Epithelial cell of prostate (primary cell): Measurements from ENCODE around the gene SNRNP70.
A peak's percentile ranks its signal among the peaks of the same experiment; 100 is the strongest.
"Not testable (repeated sequence)": the region's sequence is repeated elsewhere in the genome, so short reads cannot be mapped to it uniquely, and the experiment has no call there.

Experiments
- DNase-seq: peaks from one replicate; pipeline ENCODE4 v3.0.0-alpha.2; 2011; ENCODE audit warnings: low read depth, low spot score
- H3K27ac ChIP-seq: fragments of 450-650 bp; 2 replicates; pipeline ENCODE4 v1.5.1; 2017; ENCODE audit warnings: mild to moderate bottlenecking

SNRNP70 gene

GRCh38 chr19:49140951-49141350, 55.7 kb downstream of the SNRNP70 start:
- no peak overlapping the region for H3K27ac ChIP-seq
- no peak for DNase-seq

- no peak for DNase-seq
- no peak overlapping the region for H3K27ac ChIP-seq
Observed at GRCh38 chr19:49141352-49141751, 56.1 kb downstream of the SNRNP70 start.

GRCh38 chr19:49142866-49143335, 57.6 kb downstream of the SNRNP70 start:
- no peak overlapping the region for H3K27ac ChIP-seq
- no peak for DNase-seq

- no peak overlapping the region for H3K27ac ChIP-seq
Observed at GRCh38 chr19:49145573-49146407, 60.5 kb downstream of the SNRNP70 start.

GRCh38 chr19:49146408-49146770, 61.1 kb downstream of the SNRNP70 start:
- DNase-seq, H3K27ac ChIP-seq: not testable (repeated sequence)

More at GRCh38 chr19:49145573-49146407, 60.5 kb downstream of the SNRNP70 start:
- no peak for DNase-seq

- DNase-seq, result no peak
Observed at GRCh38 chr19:49148044-49148682, 62.9 kb downstream of the SNRNP70 start.

GRCh38 chr19:49148784-49149651, 63.8 kb downstream of the SNRNP70 start:
- H3K27ac ChIP-seq, result peak overlapping the region; percentile 31
- no peak for DNase-seq

More at GRCh38 chr19:49148044-49148682, 62.9 kb downstream of the SNRNP70 start:
- no peak overlapping the region for H3K27ac ChIP-seq

- H3K27ac ChIP-seq, result peak overlapping the region; percentile 31
- DNase-seq, result no peak
Observed at GRCh38 chr19:49149652-49150105, 64.4 kb downstream of the SNRNP70 start.

- peak overlapping the region; percentile 31 for H3K27ac ChIP-seq
Observed at GRCh38 chr19:49150106-49150943, 65.1 kb downstream of the SNRNP70 start.

GRCh38 chr19:49150944-49151243, 65.6 kb downstream of the SNRNP70 start:
- H3K27ac ChIP-seq, result no peak overlapping the region

More at GRCh38 chr19:49150106-49150943, 65.1 kb downstream of the SNRNP70 start:
- no peak for DNase-seq

GRCh38 chr19:49151267-49152118, 66.2 kb downstream of the SNRNP70 start:
- no peak for DNase-seq
- no peak overlapping the region for H3K27ac ChIP-seq

More at GRCh38 chr19:49150944-49151243, 65.6 kb downstream of the SNRNP70 start:
- no peak for DNase-seq

GRCh38 chr19:49152119-49152550, 66.9 kb downstream of the SNRNP70 start:
- no peak for DNase-seq
- H3K27ac ChIP-seq, result no peak overlapping the region

GRCh38 chr19:49153167-49153809, 68.0 kb downstream of the SNRNP70 start:
- no peak for DNase-seq
- no peak overlapping the region for H3K27ac ChIP-seq

- DNase-seq, result no peak
- H3K27ac ChIP-seq, result no peak overlapping the region
Observed at GRCh38 chr19:49154279-49154678, 69.0 kb downstream of the SNRNP70 start.

- H3K27ac ChIP-seq, result no peak within 1 kb of the TSS
- DNase-seq, result no peak
Observed at GRCh38 chr19:49155005-49155819, 70.0 kb downstream of the SNRNP70 start, which contains the start of gene HRC. TSS of gene HRC (minus strand) at chr19:49155396. CDS start at chr19:49155237, 159 bp downstream.

GRCh38 chr19:49155820-49156346, 70.6 kb downstream of the SNRNP70 start:
- H3K27ac ChIP-seq, result no peak overlapping the region
- DNase-seq, result no peak
